ENCODE results near the gene METRN.

METRN gene

DNA sequence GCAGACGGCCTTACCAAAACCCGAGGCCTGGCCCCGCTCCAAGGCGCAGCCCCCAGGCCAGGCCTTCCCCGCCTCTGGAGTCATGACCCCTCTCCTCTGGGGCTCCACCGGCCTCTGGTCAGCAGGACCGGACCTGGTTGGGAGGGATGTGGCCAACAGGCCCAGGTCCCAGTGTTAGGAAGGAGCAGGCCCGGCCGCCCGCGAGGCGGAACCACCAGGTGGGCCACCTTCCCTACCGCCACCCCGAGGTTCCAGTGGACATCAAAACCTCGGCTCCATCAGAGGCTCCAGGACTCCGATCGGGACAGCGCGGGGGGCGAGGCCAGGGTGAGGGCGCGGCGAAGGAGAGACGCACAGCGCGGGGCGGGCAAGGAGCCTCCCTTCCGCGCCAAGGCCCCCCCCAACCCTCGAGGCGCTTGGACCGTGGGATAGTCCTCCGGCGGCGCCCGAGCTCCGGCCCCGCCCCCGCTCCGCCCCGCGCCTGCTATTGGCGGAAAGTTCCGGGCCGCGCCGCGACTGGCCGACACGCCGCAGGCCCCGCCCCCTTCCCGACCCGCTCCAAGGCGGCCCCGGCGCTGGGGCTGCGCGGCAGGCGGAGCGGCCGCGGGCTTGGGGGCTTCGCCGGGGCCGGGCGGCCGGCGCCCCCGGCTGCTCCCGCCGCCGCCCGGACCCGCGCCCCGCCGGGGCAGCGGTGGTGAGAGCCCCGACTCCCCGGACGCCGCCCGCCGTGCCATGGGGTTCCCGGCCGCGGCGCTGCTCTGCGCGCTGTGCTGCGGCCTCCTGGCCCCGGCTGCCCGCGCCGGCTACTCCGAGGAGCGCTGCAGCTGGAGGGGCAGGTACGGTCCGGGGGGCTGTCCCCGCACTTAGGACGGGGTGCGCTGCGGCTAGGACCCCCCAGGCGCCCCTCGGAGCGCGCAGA, at the start of gene METRN:
TSS of gene METRN (plus strand) at position 561 of the 919 bp plus-strand sequence. CDS start at position 733, 172 bp downstream.
- peak; percentile 79 to 96 (median 83) for DNase-seq (ENCODE audit: low read depth in 3 of 3)

DNA sequence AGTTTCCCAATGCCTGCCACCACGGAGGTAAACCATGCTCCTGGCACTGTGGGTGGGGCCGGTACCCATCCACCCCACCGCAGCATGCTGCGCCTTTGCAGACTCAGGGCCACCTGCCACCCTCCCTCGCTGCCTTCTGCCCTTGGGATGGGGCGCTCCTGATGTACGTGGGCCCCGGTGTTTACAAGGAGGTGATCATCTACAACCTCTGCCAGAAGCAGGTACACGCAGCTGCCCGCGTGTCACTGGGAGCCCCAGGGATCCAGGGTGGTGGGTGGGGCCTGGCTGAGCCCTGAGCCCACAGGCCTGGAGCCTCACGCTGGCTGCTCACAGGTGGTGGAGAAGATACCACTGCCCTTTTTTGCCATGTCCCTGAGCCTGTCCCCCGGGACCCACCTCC, 48.3 kb upstream of the METRN start:
- no peak for DNase-seq (ENCODE audit: low read depth in 3 of 3)

DNA sequence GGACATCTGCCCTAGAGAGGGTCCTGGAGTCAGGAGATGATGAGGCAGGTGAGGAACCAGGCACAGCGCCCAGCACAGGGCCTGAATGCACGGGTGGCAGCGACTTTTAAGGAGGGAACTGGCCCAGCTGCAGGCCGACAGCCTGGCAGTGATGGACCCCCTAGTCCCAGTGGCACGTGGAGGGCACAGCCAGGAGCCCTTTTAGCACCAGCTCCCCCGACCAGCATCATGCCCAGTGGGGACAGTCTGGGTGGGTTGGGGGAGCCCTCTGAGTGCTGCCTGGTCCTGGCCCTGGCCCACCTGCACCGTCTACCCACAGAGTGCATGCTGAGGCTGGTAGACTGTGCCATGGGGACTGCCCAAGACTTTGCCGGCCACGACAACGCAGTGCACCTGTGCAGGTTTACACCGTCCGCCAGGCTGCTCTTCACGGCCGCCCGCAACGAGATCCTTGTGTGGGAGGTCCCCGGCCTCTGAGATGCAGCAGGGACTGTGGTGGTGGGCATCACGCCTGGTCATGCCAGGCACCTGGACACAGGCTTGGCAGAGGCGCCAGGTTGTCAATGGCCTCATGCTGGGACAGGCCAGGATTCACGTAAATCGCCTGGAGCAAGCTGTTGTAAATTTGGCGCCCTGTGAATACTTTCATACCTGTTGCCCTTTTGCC, 47.7 kb upstream of the METRN start:
- DNase-seq (ENCODE audit: low read depth in 3 of 3), result no peak

DNA sequence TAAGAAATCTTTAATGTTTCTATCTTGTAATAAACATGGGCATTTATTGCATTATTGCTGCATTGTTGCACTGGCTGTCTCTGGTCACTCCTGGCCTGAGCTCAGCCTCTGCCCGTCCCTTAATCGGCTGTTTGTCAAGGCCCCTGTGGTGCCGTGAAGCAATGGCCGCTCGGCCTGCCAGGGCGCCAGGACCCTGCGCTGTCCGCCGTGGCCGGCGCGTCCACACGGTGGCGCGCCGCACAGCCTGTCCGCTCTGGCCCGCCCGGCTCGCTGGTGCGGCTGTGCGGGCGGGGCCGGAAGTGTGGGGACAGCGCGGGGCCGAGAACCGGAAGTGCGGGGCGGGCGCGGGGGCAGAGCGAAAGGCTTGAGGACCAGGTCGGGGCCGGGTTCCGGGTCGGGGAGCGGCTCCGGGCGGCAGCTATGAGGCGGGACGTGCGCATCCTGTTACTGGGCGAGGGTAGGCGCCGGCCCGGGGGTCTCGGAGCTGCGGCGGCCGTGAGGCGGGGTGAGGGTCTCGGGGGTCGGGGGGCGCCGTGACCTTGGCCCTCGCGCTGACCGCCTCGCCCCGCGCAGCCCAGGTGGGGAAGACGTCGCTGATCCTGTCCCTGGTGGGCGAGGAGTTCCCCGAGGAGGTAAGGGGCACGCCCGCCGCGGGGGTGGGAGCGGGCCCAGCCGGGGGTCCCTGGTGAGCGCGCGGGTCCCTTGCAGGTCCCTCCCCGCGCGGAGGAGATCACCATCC, 47.0 kb upstream of the METRN start, which contains the start of gene RHOT2:
TSS of gene RHOT2 (plus strand) at position 353 of the 739 bp plus-strand sequence. CDS start at position 421, 68 bp downstream.
- peak; percentile 87 to 95 (median 93) for DNase-seq (ENCODE audit: low read depth in 3 of 3)

DNA sequence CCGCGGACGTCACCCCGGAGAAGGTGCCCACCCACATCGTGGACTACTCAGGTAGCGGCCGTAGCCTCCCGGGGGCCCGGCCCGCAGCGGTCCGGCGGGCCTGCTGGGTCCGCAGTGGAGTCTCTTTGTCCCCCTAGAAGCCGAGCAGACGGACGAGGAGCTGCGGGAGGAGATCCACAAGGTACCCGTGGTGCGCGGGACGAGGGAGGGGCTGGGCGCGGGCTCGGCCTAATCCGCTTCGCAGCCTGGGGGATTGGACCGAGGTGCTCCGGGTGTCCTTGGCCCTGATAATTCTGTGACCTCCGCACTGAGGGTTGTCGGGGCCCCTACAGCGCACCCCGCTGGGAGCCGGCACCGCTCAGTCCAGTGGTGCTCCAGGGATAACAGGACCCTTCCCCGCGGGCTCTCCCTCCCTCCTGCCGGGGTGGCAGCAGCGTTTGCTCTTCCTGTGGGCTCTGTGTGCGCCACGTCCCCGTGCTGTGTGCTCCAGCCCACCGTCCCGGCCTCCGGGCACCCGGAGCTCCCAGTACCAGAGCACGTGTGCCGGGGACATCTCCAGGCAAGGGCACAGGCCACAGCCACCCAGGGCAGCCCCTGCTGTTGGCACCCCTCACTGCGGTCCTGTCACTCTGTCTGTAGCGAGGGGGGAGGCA, 46.3 kb upstream of the METRN start:
- no peak for DNase-seq (ENCODE audit: low read depth in 3 of 3)

DNA sequence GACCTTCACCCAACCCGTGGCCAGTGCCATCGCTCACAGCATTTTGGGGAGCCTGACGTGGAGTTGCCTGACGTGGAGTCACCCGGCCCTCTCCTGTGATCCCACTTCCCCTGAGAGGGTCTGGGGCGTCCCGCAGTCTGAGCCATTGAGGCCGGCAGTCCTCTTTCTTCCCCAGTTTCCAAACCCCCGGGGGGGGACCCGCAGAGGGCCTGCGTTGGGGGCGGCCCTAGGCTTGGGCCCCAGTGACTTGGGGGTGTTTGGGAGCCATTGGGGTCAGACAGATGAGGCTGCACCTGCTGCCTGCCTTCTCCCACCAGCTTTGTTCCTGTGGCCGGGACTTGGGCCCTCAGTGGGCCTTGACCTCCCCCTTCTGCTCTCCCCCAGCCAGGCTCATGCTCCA, 45.3 kb upstream of the METRN start:
- DNase-seq (ENCODE audit: low read depth in 3 of 3), result no peak

DNA sequence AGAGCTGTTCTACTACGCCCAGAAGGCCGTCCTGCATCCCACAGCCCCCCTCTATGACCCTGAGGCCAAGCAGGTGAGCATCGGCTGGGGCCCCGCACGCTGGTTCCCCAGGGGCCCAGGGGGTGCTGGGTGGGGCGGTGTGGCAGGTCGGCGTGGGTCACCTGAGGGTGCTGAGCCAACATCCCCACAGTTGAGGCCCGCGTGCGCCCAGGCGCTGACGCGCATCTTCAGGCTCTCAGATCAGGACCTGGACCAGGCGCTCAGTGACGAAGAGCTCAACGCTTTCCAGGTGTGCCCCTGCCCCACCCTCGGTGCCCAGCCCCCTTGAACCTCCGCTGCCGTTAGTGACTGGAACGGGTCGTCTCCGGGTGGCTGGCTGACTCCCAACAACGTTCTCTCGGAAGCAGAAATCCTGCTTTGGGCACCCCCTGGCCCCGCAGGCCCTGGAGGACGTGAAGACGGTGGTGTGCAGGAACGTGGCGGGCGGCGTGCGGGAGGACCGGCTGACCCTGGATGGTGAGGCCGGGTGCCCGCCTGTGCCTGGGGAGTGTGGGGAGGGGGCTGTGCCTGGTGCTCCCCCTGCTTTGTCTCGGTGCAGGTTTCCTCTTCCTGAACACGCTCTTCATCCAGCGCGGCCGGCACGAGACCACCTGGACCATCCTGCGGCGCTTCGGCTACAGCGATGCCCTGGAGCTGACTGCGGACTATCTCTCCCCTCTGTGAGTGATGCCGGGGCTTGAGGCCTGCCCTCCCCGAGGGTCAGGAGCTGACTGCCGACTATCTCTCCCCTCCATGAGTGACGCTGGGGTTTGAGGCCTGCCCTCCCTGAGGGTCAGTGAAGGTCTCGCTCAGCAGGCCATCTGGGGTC, 44.2 kb upstream of the METRN start:
- DNase-seq (ENCODE audit: low read depth in 3 of 3), result no peak

DNA sequence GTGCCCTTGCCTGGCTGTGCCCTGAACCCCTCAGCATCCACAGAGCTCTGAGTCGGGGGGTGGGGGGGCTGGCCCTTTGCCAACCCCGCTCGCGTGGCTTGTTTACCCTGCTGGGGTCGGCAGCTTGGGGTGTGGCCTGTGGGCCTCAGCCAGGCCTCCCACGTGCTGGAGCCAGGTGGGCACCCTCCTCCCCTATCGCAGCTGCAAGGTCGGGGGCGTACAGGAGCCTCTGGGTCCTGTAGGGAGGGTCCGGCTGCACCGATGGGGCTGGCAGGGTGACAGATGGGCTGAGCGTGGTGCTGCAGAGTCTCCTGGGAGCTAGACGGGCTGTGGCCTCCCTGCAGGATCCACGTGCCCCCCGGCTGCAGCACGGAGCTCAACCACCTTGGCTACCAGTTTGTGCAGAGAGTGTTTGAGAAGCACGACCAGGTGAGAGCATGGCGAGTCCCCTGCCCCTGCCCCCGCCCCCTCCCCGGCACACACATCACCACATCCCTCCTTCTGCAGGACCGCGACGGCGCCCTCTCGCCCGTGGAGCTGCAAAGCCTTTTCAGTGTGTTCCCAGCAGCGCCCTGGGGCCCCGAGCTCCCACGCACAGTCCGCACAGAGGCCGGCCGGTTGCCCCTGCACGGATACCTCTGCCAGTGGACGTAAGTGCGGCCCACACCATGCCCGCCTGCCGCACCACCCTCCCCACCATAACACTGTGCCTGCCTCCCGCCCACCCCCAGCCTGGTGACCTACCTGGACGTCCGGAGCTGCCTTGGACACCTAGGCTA, 43.4 kb upstream of the METRN start:
- DNase-seq (ENCODE audit: low read depth in 3 of 3), result no peak

DNA sequence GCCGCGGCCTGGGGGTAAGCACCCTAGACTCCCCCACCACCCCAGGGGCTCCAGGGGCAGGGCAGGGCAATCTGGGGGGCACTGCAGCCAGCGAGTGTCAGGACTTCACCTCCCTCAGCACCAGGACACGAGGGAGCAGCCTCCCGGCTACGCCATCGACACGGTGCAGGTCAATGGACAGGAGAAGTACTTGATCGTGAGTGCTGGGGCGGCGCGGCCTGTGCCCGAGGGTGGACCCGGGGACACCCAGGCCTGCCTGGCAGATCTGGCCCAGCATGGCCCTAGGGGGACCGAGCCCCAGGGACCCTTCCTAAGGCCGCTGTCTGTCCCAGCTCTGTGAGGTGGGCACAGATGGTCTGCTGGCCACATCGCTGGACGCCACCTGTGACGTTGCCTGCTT, 42.5 kb upstream of the METRN start:
- DNase-seq (ENCODE audit: low read depth in 3 of 3), result no peak

DNA sequence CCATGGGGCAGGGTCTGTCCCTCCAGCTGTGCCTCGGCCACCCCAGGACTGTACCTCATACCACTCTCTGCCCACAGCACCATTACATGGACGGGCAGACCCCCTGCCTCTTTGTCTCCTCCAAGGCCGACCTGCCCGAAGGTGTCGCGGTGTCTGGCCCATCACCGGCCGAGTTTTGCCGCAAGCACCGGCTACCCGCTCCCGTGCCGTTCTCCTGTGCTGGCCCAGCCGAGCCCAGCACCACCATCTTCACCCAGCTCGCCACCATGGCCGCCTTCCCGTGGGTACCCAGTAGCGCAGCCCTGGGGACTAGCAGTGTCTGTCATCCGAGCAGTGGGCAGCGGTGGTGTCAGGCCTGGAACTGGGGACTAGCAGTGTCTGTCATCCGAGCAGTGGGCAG, 42.1 kb upstream of the METRN start:
- no peak for DNase-seq (ENCODE audit: low read depth in 3 of 3)

DNA sequence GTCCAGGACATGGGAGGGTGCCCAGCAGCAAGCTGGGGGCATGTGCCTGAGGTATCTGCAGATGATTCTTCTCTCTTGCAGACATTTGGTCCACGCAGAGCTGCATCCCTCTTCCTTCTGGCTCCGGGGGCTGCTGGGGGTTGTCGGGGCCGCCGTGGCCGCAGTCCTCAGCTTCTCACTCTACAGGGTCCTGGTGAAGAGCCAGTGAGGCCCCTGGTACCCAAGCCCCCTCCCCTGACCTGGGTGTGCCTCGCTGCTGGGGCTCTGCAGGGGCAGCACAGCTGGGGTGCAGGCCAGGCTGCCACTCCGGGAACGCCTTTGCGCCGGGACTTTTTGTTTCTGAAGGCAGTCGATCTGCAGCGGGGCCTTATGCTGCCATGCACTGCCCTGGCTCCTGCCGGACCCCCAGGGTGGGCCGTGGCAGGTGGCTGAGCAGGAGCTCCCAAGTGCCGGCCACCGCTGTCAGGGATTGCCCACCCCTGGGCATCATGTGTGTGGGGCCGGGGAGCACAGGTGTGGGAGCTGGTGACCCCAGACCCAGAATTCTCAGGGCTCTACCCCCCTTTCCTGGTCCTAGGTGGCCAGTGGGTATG, 41.4 kb upstream of the METRN start:
- DNase-seq (ENCODE audit: low read depth in 3 of 3), result no peak

DNA sequence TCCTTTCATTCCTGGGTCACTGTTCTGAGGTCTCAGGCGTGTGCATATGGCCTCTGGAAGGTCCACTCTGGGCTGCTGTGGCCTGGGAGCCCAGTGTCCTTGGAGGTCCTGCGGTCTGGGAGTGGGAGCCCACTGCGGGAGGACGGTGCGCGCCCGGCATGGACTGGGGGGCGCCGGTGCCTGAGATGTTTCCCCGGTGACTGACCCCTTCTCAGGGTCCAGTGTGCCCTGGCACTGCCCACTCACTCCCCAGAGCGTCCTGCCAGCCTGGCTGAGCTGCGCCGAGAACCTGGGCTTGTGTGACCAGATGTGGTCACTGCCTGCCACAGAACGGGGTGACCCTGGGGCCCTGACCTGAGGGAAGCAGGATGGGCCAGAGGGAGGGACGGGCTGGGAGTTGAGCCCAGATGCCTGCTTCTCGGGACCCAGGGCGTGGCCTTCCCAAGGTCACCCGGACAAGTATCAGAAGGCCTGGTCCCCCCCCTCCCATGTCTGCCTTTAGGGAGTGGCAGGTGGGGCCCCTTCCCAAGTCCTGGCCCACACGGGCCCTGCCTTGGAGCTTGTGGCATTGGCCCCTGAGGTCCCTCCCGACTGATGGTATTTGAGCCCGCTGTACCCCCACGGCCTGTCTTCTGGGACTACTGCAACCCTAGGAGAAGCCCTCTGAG, 40.6 kb upstream of the METRN start:
- no peak for DNase-seq (ENCODE audit: low read depth in 3 of 3)

DNA sequence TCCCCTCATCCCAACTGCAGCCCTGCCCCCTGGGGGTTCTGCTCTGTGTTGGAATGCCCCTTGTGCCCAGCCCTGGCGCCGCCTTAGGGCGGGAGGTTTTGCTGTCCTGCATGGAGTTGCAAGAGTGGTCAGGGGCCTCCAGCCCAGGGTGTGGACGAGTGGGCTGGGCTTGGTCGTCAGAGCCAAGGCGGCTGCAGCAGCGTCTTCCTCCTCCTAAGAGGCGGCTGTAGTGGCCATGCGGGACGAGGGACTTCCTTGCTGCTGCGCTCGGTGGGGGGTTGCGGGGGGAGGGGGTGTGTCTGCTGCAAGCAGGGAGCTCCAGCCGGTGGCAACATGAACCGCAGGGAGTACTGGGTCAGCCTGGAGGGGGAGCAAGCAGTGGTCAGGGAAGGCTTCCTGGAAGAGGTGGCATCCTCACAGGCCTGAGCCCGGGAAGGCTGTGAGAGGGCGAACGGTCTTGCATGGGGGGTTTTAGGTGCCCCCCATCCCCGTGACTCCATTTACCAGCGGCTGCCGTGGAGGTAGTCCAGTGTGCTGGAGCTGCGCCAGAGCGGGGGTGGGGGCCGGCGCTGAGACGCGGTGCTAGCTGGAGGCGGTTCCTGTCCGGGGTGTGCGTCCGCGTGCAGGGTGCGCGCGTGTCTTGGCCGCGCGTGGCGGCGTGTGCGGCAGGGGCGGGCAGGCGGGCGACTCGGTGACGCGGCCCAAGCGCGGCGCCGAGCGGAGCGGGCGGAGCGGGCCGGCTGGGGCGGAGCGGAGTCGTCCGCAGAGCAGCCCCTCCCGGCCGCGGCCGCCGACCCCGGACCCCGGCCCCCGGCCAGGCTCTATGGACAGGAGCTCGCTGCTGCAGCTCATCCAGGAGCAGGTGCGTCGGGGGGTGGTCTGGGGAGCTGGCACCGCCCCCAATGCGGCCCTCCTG, 39.7 kb upstream of the METRN start, which contains the start of gene RHBDL1:
TSS of gene RHBDL1 (plus strand) at position 704 of the 916 bp plus-strand sequence. CDS start at position 824, 120 bp downstream.
- DNase-seq (ENCODE audit: low read depth in 3 of 3), result no peak

DNA sequence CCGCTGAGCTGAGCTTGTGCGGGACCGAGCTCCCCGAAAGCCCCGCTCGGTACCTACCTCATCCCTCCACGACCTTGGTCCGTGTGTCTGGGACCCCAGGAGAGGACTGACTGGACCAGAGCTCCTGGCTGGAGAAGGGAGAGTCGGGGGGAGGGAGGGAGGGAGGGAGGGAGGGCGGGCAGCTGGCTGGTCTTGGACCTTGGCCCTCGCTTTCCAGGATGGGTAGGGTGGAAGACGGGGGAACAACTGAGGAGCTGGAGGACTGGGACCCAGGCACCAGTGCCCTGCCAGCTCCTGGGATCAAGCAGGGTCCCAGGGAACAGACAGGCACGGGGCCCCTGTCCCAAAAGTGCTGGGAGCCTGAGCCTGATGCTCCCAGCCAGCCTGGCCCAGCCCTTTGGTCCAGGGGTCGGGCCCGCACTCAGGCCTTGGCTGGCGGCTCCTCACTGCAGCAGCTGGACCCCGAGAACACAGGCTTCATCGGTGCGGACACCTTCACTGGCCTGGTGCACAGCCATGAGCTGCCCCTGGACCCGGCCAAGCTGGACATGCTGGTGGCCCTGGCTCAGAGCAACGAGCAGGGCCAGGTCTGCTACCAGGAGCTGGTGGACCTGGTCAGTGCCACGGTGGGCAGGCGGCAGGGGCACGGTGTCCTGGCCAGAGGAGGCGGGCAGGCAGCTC, 38.9 kb upstream of the METRN start:
- no peak for DNase-seq (ENCODE audit: low read depth in 3 of 3)

DNA sequence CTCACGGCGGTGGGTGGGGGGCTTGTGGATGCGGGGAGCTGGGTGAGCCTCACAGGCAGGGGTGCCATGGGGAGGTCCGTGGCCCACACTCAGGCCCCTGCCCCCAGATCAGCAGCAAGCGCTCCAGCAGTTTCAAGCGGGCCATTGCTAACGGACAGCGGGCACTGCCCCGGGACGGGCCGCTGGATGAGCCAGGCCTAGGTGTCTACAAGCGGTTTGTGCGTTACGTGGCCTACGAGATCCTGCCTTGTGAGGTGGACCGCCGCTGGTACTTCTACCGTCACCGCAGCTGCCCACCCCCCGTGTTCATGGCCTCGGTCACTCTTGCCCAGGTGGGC, 38.4 kb upstream of the METRN start:
- no peak for DNase-seq (ENCODE audit: low read depth in 3 of 3)

DNA sequence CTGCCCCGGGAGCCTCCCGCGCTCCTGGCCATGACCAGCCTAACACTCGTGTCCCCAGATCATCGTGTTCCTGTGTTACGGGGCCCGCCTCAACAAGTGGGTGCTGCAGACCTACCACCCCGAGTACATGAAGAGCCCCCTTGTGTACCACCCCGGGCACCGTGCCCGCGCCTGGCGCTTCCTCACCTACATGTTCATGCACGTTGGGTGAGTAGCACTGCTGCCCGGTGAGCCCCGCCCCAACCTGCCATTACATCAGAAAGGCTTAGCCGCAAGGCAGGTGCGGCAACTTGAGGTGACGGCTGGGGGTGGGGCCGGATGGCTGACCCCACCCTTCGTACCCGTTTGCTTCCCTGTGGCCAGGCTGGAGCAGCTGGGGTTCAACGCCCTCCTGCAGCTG, 38.0 kb upstream of the METRN start:
- no peak for DNase-seq (ENCODE audit: low read depth in 3 of 3)
